HCT116 (cell line): ENCODE data around the gene GRK2. TPM values are rescaled to one million over a fixed set of nuclear protein-coding genes. Genes with fewer than 3 reads are reported as not detected.
A peak's percentile ranks its signal among the peaks of the same experiment; 100 is the strongest.

Experiments used
- ATAC-seq: fragments of 200-7000 bp; cut with Tn5 transposase; 2 replicates; pipeline ENCODE4 v1.9.1; 2020; ENCODE audit warnings: mild to moderate bottlenecking, moderate library complexity
- BruUV-seq: library from RNA; stranded (reverse); fragments of 400-500 nt; replicated peaks from 2 replicates; lab custom pipeline; 2021; lab: Mats Ljungman, UMichigan
- CTCF ChIA-PET: fragments of 300-600 bp; sonication (Branson Sonifier 250); formaldehyde crosslinking; loops from one replicate; lab custom pipeline; 2021; ENCODE audit warnings: antibody characterized with exemption; lab: Charles Lee
- POLR2A ChIA-PET: fragments of 300-600, 350-600 bp; sonication (Branson Sonifier 250); formaldehyde crosslinking; loops from one replicate; lab custom pipeline; 2021; ENCODE audit warnings: antibody characterized with exemption; lab: Charles Lee
- RAD21 ChIA-PET, 2 experiments: fragments of 300-600 bp; sonication (Branson Sonifier 250); formaldehyde crosslinking; loops; one replicate each; lab custom pipeline; 2023; ENCODE audit warnings: low total read pairs in 2 of 2; ENCODE audit not compliant: uncharacterized antibody in 2 of 2, unreplicated experiment in 2 of 2, low non-redundant PET in 1 of 2; lab: Charles Lee
- DNase-seq: peaks from one replicate; pipeline ENCODE4 v3.0.0-alpha.2; 2010; ENCODE audit warnings: low read depth, low spot score
- H2AFZ ChIP-seq: fragments of 200-600 bp; shearing (Covaris generic), sonication (generic); 2 replicates; pipeline ENCODE4 v1.6.1; 2017; ENCODE audit warnings: low read depth, mixed run types, mixed read lengths, antibody characterized with exemption, low read length; ENCODE audit not compliant: poor library complexity, severe bottlenecking
- H3K27ac ChIP-seq: 2 replicates; pipeline ENCODE4 v1.5.1; 2012; ENCODE audit warnings: low read depth, low read length
- H3K27me3 ChIP-seq: fragments of 200-600 bp; sonication (generic); 2 replicates; pipeline ENCODE4 v1.6.1; 2016; ENCODE audit warnings: mixed run types, low read length, mixed read lengths; ENCODE audit not compliant: insufficient read depth
- H3K36me3 ChIP-seq, 2 experiments: fragments of 200-500 bp in 1 of 2; fragments of 200-600 bp in 1 of 2; sonication (Bioruptor generic) in 1 of 2; sonication (generic) in 1 of 2; 2 replicates each; pipeline versions ENCODE4 v1.5.1 to v1.6.1; 2014 to 2016; ENCODE audit warnings: low read length in 2 of 2, inconsistent platforms in 1 of 2, mixed read lengths in 1 of 2, mixed run types in 1 of 2; ENCODE audit not compliant: insufficient read depth in 2 of 2, control insufficient read depth in 1 of 2
- H3K4me1 ChIP-seq, 2 experiments: fragments of 200-600 bp in 1 of 2; sonication (generic) in 1 of 2; 2 replicates each; pipeline versions ENCODE4 v1.5.1 to v1.6.1; 2012 to 2017; ENCODE audit warnings: low read length in 2 of 2, inconsistent platforms in 1 of 2, mild to moderate bottlenecking in 1 of 2, mixed read lengths in 1 of 2, mixed run types in 1 of 2, moderate library complexity in 1 of 2; ENCODE audit not compliant: insufficient read depth in 2 of 2, control insufficient read depth in 1 of 2
- H3K4me2 ChIP-seq: fragments of 200-600 bp; sonication (generic); 2 replicates; pipeline ENCODE4 v1.6.1; 2017; ENCODE audit warnings: mixed run types, low read length, mixed read lengths
- H3K4me3 ChIP-seq, 2 experiments: fragments of 200-600 bp in 1 of 2; sonication (generic) in 1 of 2; replicated peaks in 1 of 2; 2 replicates each; pipeline ENCODE4 v1.5.1; 2011 to 2016; ENCODE audit warnings: low read length in 2 of 2, control low read depth in 1 of 2, low read depth in 1 of 2, mild to moderate bottlenecking in 1 of 2, mixed read lengths in 1 of 2, mixed run types in 1 of 2
- H3K79me2 ChIP-seq: fragments of 200-600 bp; sonication (generic); 2 replicates; pipeline ENCODE4 v1.6.1; 2017; ENCODE audit warnings: mild to moderate bottlenecking, mixed run types, low read length, moderate library complexity, mixed read lengths; ENCODE audit not compliant: insufficient read depth
- H3K9ac ChIP-seq: fragments of 200-600 bp; sonication (generic); 2 replicates; pipeline ENCODE4 v1.6.1; 2016; ENCODE audit warnings: low read length, mixed read lengths
- H3K9me2 ChIP-seq: fragments of 200-600 bp; sonication (generic), shearing (Covaris generic); 2 replicates; pipeline ENCODE4 v1.6.1; 2017; ENCODE audit warnings: mixed run types, mild to moderate bottlenecking, moderate library complexity; ENCODE audit not compliant: insufficient read depth
- H3K9me3 ChIP-seq, 2 experiments: fragments of 200-500 bp in 1 of 2; fragments of 200-600 bp in 1 of 2; sonication (Bioruptor generic) in 1 of 2; sonication (generic) in 1 of 2; 2 replicates each; pipeline ENCODE4 v1.6.1; 2014 to 2017; ENCODE audit warnings: low read length in 2 of 2, mixed read lengths in 2 of 2, inconsistent platforms in 1 of 2, low read depth in 1 of 2, mild to moderate bottlenecking in 1 of 2, mixed run types in 1 of 2, moderate library complexity in 1 of 2; ENCODE audit not compliant: control insufficient read depth in 1 of 2, insufficient read depth in 1 of 2
- H4K20me1 ChIP-seq: fragments of 200-600 bp; sonication (generic), shearing (Covaris generic); 2 replicates; pipeline ENCODE4 v1.6.1; 2017; ENCODE audit warnings: mixed run types, mild to moderate bottlenecking, moderate library complexity; ENCODE audit not compliant: insufficient read depth
- ATF3 ChIP-seq: IDR thresholded peaks from 2 replicates; pipeline ENCODE4 v1.6.1; 2012
- CTCF ChIP-seq, 3 experiments: fragments of 200-600 bp in 1 of 3; sonication (generic) in 1 of 3; IDR thresholded peaks in 2 of 3; conservative IDR thresholded peaks in 1 of 3; 2 replicates each; pipeline ENCODE4 v1.5.1; 2012 to 2017; ENCODE audit warnings: low read depth in 2 of 3, low read length in 2 of 3, antibody characterized with exemption in 1 of 3, borderline replicate concordance in 1 of 3, control low read depth in 1 of 3, mild to moderate bottlenecking in 1 of 3, mixed read lengths in 1 of 3, mixed run types in 1 of 3, moderate library complexity in 1 of 3; ENCODE audit not compliant: insufficient read depth in 1 of 3
- EZH2phosphoT487 ChIP-seq: fragments of 200-600 bp; IDR thresholded peaks from 2 replicates; pipeline ENCODE4 v1.6.1; 2018; ENCODE audit warnings: antibody characterized with exemption, borderline replicate concordance
- RAD21 ChIP-seq: IDR thresholded peaks from 2 replicates; pipeline ENCODE4 v1.6.1; 2012; ENCODE audit warnings: low read depth, mild to moderate bottlenecking
- SIN3A ChIP-seq: IDR thresholded peaks from 2 replicates; pipeline ENCODE4 v1.6.1; 2012; ENCODE audit warnings: low read depth
- SP1 ChIP-seq: IDR thresholded peaks from 2 replicates; pipeline ENCODE4 v1.6.1; 2012; ENCODE audit warnings: low read depth
- SRF ChIP-seq: IDR thresholded peaks from 2 replicates; pipeline ENCODE4 v1.6.1; 2012; ENCODE audit warnings: low read depth
- TCF7L2 ChIP-seq: IDR thresholded peaks from 2 replicates; pipeline ENCODE4 v1.7.0; 2011; ENCODE audit warnings: borderline replicate concordance, inconsistent platforms; ENCODE audit not compliant: insufficient read depth, insufficient read length; ENCODE audit errors: extremely low read depth
- ZBTB33 ChIP-seq: IDR thresholded peaks from 2 replicates; pipeline ENCODE4 v1.6.1; 2011; ENCODE audit warnings: mild to moderate bottlenecking, low read length, moderate library complexity; ENCODE audit not compliant: insufficient replicate concordance; ENCODE audit errors: extremely low read depth
- intact Hi-C: fragments of 100-400 bp; cut with micrococcal nuclease; formaldehyde crosslinking; loops from 2 replicates; pipeline ENCODE4 v1.10.0; 2022
- total RNA-seq: library from RNA; stranded (reverse); gene quantifications from one replicate; pipeline ENCODE4 v1.2.1, GENCODE V29; 2021; ENCODE audit not compliant: unreplicated experiment

The GRK2 gene
- total RNA-seq, 1 experiment from 2014 or later = 83.0 TPM

GRCh38 chr11:67238894-67239782 lies 27.1 kb upstream of the GRK2 start:
- DNase-seq = no peak

GRCh38 chr11:67239783-67240575 lies 26.3 kb upstream of the GRK2 start:
- intact Hi-C loops = loop anchor here (2.0 to 10.0 kb wide), 2 partner anchors 159 to 185 kb away; partner anchors contain the start of gene RHOD
- 0 out of 2 replicates have a peak, but pooled peaks cover 5% of the 10 kb centered on the region for H4K20me1 ChIP-seq
- BruUV-seq = TSS peak; percentile 68
- TF ChIP-seq EZH2phosphoT487 = no peak
- TF ChIP-seq SRF = peak; percentile 50; the same call in 1 of the 2 replicates
- TF ChIP-seq ATF3 = no peak
- TF ChIP-seq SP1 = peak; percentile 74
- no peak for TF ChIP-seq CTCF (IDR thresholded peaks at IDR 0.05 in 2 of 3, conservative IDR thresholded peaks at IDR 0.05 in 1 of 3; ENCODE audit: borderline replicate concordance in 1 of 3, insufficient read depth in 1 of 3, low read depth in 2 of 3, low read length in 2 of 3)
- TF ChIP-seq ZBTB33 = peak; percentile 43
- TF ChIP-seq RAD21 = peak; percentile 28; the same call in 1 of the 2 replicates
- TF ChIP-seq SIN3A = peak; percentile 99

More at GRCh38 chr11:67238894-67239782, 27.1 kb upstream of the GRK2 start:
- Histone ChIP-seq H3K79me2 (peaks cover 51% of the 10 kb centered on the region), H3K36me3 (peaks cover 8 to 19% of the 10 kb centered on the region in 2 experiments; a peak in 3 of 4 replicates), H3K9me2 (no peaks in the 10 kb centered on the region), H3K27ac (peak overlapping the region; percentile 63), H3K4me3 (peak overlapping the region; percentile 35 to 99), H3K4me2 (peak overlapping the region; percentile 92), H4K20me1 (0 out of 2 replicates have a peak, but pooled peaks cover 5% of the 10 kb centered on the region), H3K9me3 (no peaks in the 10 kb centered on the region), H2AFZ (no peak overlapping the region), H3K4me1 (peaks cover 19 to 33% of the 10 kb centered on the region in 2 experiments), H3K9ac (peak overlapping the region; percentile 99), H3K27me3 (no peaks in the 10 kb centered on the region)
- TF ChIP-seq SRF = no peak
- peak; percentile 22 for TF ChIP-seq TCF7L2
- CTCF ChIA-PET = interaction anchor here (1.0 to 1.8 kb wide), 4 partner anchors 14 to 158 kb away, joined by 3 to 12 read pairs (median 4); no protein-coding TSS in a partner anchor
- intact Hi-C loops = loop anchor here (2.0 kb wide), 1 partner anchor 158 kb away; no protein-coding TSS in a partner anchor
- ATAC-seq = no peak; the same call in 1 of the 2 replicates
- POLR2A ChIA-PET = interaction anchor here (0.6 to 2.6 kb wide), 15 partner anchors 9 to 185 kb away, joined by 3 to 9 read pairs (median 4); partner anchors contain the start of gene KDM2A
- RAD21 ChIA-PET = interaction anchor here in 1 of 2 experiments (0.6 kb wide), 1 partner anchor 773 kb away, joined by 4 read pairs; no protein-coding TSS in a partner anchor
- no TSS peak for BruUV-seq

More at GRCh38 chr11:67239783-67240575, 26.3 kb upstream of the GRK2 start:
- Histone ChIP-seq H3K9ac (peak overlapping the region; percentile 99), H3K4me2 (peak overlapping the region; percentile 92), H3K36me3 (peaks cover 11 to 25% of the 10 kb centered on the region in 2 experiments), H3K9me2 (no peaks in the 10 kb centered on the region), H3K4me1 (peaks cover 19 to 33% of the 10 kb centered on the region in 2 experiments), H3K79me2 (peaks cover 58% of the 10 kb centered on the region), H3K27ac (peak overlapping the region; percentile 77), H3K4me3 (peak overlapping the region; percentile 69 to 99), H2AFZ (no peak overlapping the region), H3K9me3 (no peaks in the 10 kb centered on the region), H3K27me3 (no peaks in the 10 kb centered on the region)
- POLR2A ChIA-PET = interaction anchor here (0.6 to 2.6 kb wide), 14 partner anchors 8 to 184 kb away, joined by 3 to 9 read pairs (median 4); partner anchors contain the start of gene KDM2A
- CTCF ChIA-PET = interaction anchor here (1.0 to 1.8 kb wide), 4 partner anchors 13 to 159 kb away, joined by 3 to 12 read pairs (median 4); no protein-coding TSS in a partner anchor
- RAD21 ChIA-PET = interaction anchor here (0.6 kb wide), 3 partner anchors 77 to 774 kb away, joined by 3 to 4 read pairs (median 4); no protein-coding TSS in a partner anchor
- DNase-seq = peak; percentile 93
- ATAC-seq = peak; percentile 96
